NCI-H2227 (cell line): ENCODE results near the gene SGTA.

ENCODE experiments used
- DNase-seq: peaks from one replicate; lab custom pipeline; 2025; ENCODE audit not compliant: unreplicated experiment; lab: John Stamatoyannopoulos, UW

The SGTA gene

DNA sequence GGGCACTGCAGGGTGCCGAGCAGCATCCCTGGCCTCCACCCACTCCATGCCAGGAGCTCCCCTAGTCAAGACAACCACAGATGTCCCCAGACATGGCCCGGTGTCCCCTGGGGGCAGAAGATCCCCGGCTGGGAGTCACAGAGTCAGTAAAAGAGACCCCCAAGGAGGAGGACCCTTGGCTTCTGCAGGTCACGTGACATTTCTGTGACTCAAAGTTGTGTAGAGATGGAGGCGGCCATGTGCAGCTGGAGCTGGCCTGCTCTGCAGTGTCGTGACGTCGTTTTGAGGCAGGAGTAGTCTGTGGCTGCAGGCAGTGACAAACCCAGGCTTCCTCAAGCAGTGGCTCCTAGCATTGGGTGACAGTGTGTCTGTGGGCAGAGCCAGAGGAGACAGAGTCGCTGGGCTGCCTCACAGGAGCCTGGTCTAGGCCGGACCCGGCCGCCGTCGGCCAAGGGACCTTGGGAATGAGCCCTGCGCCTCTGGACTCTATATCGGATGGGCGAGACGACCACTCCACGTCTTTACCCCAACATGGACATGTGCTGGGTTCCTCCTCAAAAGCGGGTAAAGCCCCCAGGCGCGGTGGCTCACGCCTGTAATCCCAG, 54.2 kb downstream of the SGTA start:
- DNase-seq, result no peak

GRCh38 chr19:2727640-2727944, 55.5 kb downstream of the SGTA start:
- peak; percentile 30 for DNase-seq

DNA sequence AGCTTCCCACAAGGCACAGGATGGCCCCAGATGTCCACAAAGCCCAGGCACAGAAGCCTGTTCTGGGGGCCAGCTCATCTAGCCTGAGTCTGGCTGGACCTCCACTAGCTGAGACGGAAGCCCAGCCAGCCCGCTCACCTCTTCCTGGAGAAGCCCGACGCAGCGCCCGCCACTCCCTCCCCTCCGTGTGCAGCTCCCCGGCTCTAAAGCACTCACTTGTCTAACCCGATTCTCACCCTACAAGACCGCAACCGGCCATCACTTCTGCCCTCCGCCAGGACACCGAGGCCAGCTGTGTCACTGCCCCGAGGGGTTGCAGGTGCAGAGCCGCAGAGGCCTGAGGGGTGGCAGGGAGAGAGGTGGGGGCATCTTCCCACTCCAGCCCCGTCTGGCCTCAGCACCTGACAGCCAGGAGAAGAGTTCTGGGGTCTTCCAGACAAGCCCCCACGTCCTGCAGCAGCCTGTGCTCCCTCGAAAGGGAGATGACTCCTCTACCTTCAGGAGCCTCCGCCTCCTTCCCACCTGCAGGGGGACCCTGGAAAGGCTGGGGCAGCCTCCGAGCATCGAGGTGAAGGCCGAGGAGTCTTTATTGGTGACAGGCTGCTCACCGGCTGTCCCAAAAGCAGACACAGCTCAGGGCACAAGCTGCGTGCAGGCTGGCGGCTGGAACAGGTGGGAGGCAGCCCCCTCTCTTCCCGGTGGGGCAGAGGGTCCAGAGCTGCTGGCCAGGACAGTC, 56.0 kb downstream of the SGTA start:
- DNase-seq, result peak; percentile 22

DNA sequence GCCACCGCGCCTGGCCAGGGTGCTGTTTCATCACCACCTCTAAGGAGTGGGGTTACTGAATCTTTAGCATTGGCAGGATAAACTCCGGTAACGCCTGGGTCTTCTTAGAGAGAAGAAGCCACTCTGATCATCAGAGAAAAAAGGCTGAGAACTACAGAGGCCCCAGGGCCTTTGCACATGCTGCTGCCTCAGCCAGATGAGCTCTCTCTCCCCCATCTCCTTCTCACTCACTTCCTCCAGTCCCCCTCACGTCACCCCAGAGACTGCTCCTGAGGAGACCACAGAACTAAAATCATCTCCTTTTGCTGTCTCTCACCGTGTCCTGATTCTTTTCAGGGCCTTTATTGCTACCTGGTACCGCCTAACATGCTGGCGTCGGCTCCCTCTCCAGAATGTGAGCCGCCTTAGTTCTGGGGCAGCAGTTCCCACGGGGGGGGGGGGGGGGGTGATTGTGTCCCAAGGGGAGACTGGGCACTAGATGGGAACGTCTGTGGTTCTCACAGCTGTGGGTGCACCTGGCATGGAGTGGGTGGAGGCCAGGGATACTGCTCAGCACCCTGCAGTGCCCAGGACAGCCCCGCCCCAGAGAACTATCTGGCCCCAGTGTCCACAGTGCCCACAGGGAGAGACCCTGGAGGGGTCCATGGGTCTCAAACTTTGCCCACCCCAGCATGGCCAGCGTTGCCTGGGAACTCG, 56.8 kb downstream of the SGTA start:
- DNase-seq, result no peak

DNA sequence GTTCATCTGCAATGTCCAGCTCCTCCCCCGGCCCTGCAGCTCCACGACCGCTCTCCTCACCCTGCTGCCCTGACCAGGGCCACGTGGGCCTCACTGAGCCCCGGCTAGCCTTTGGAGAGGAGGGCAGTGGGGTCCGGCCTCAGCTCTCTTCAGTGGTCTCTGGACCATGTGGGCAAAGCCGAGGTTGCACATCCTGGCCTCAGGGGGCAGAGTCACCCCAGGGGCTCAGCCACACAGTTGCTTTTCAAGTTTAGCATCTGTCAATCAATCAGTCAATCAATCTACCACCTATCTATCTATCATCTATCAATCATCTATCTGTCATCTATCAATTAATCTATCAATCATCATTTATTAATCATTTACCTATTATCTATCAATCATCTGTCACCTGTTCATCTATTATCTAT, 58.9 kb downstream of the SGTA start:
- no peak for DNase-seq

GRCh38 chr19:2723747-2724146, 59.3 kb downstream of the SGTA start:
- DNase-seq, result no peak

DNA sequence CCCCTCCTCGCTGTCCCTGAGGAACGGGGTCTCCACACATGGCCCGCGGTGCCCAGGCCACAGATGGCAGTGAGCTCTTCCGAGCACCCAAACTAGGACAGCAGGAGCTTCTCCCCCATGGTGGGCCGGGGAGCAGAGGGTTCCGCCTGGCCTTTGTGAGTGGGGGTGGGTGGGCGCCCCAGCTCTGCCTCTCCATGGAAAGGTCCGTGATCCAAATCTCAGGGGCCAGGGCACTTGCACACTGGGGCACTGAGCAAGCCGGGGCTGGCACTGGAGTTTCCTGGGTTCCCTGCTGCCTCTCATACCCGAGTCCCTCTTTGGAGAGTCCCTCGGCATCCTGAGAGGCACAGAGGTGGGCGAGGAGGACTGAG, 59.7 kb downstream of the SGTA start:
- no peak for DNase-seq

GRCh38 chr19:2722541-2723344, 60.3 kb downstream of the SGTA start:
- DNase-seq, result peak; percentile 16

DNA sequence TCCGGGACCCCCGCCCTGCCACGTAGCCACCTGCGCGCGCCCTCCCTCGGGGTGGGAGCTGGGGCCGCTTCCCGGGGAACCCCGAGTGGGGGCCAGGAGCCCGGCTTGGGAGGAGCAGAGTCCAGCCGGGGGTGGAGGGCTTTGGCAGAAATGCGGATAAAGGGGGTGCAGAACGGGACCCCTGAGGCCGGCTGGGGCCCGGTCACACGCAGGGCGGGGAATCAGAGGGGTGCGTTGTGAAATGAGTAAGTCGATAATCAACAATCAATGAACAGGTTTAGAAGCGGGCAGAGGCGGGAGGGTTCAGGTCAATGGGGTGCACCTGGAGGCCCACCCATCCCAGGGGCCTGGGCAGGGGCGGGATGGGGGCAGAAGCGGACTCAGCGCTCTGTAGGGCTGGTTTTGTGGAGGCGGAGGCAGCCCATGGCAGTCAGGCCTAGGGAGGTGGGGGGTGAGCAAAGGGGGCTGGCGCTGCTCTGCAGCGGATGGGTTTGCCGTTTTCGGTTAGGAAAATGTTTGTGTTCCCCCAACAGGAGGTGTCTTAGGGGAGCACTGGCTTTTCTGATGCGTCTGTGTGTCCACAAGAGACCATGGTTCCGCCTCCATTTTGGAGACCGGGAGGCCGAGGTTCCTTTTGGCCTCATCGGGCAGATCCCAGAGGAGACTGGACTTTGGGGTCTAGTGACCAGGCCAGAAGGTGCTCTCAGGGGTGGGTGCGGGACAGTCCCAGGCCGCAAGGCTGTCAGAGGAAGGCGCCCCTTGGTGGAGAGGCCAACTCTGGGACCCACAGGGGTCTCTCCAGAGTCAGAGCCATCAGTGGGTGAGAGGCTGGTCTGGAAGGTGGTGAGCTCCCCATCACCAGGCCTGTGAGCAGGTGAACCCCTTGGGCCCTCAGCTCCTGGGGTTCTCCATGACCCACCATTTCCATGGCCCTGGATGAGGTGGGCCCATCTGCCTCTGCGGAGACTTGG, 61.2 kb downstream of the SGTA start:
- DNase-seq, result peak; percentile 9

DNA sequence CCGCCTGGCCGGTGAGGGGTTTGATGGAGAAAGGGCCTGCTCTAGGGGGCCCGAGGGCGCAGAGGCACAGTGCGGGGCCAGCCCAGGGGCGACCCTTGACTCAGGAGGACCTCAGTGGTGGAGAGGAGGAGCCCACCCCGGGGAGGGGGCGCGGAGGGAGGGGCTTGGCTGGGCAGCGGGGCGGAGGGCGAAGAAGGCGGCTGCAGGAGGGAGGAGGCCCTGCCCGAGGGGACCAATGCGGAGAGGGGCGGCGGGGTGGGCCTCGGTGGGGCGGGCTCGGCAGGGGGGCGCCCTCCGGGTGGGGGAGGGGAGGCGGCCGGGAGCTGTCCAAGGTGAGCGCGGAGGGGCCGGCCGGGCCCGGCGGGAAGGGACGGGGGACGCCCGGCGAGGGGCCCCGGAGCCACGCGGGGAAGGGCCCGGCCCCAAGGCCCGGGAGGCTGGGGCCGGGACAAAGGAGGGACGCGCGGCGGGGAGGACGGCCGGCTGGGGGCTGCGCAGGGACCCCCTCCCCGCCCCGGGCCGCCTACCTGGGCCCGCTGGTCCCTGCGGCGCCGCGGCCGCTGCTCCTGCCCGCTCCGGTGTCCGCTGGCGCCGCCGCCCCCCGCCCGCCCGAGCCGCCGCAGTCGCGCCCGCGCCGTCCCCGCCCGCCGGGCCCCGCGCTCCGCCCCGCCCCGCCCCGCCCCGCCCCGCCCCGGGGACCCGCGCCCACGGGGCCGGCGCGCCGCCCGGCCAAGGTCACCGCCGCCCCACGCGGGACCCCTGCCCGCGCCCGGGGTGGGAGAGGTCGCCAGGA, 62.1 kb downstream of the SGTA start, which contains the start of gene DIRAS1:
TSS of gene DIRAS1 (minus strand) at position 596 of the 793 bp plus-strand sequence. CDS start 3,566 bp downstream, outside the sequence.
- DNase-seq, result peak; percentile 25

GRCh38 chr19:2719920-2720776, 62.9 kb downstream of the SGTA start:
- DNase-seq, result peak; percentile 26

GRCh38 chr19:2719232-2719735, 63.8 kb downstream of the SGTA start:
- no peak for DNase-seq

DNA sequence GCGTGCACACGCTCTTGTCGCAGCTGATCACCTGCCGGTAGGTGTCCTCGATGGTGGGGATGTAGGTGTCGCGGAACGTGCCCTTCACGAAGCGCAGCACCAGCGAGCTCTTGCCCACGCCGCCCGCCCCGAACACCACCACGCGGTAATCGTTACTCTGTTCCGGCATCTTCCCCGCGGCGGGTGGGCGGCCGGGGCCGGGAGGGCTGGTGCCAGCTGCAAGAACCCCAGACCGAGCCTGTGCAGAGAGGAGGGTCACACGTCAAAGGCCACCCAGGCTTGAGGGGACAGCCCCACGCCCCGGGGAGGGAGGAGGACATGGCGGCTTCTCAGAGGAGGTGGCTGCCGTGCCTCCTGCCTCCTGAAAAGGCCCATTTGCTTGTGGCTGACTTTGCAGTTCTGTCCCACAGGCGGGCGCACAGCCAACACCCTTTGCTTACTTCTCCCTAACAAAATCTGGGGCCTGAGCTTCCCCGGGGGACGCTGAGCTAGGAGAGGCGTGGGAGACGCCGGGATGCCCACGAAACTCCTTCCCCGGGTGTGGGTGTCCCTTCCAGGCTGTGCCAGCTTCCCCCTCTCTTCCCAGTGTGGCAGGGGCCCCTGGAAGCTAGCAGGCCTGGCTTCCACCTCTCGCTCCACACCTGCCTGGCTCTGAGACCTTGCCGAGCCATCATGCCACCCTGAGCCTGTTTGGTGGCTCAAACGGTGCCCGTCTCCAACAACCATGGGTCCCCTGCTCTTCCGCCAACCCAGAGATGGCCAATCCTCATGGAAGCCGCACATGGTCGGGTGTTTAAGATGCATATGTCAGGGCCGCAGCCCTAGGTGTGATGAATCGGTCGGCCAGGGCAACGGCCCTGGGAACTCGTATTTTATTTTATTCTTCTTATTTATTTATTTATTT, 65.2 kb downstream of the SGTA start:
- DNase-seq, result no peak

GRCh38 chr19:2716722-2717637, 66.1 kb downstream of the SGTA start:
- DNase-seq, result no peak

DNA sequence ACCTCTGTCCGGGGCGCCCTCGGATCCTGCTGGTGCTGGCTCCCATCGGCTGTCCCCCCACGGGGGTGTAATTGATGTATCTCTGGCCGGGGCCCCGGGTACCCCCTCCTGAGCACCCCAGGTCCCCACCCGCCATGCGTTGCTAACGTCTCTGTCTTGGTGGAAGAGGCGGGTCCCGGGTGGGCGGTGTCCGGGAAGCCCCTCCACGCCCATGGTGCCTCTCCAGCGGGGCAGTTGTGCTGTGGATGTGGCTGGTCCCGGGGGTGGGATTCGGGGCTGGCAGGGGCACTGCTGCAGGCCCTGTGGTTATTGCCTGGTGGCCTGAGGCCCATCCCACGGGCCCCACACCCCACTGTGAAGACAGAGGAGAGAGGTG, 66.8 kb downstream of the SGTA start:
- DNase-seq, result no peak

- no peak for DNase-seq
Observed at GRCh38 chr19:2715470-2716274, 67.4 kb downstream of the SGTA start.
